HCT116 (cell line): ENCODE measurements around the gene RASGEF1B. TPM values are rescaled to one million over a fixed set of nuclear protein-coding genes. Genes with fewer than 3 reads are reported as not detected.

Experiments
- ATAC-seq: fragments of 200-7000 bp; cut with Tn5 transposase; 2 replicates; pipeline ENCODE4 v1.9.1; 2020; ENCODE audit warnings: mild to moderate bottlenecking, moderate library complexity
- BruUV-seq: library from RNA; stranded (reverse); fragments of 400-500 nt; replicated peaks from 2 replicates; lab custom pipeline; 2021; lab: Mats Ljungman, UMichigan
- CTCF ChIA-PET: fragments of 300-600 bp; sonication (Branson Sonifier 250); formaldehyde crosslinking; loops from one replicate; lab custom pipeline; 2021; ENCODE audit warnings: antibody characterized with exemption; lab: Charles Lee
- POLR2A ChIA-PET: fragments of 300-600, 350-600 bp; sonication (Branson Sonifier 250); formaldehyde crosslinking; loops from one replicate; lab custom pipeline; 2021; ENCODE audit warnings: antibody characterized with exemption; lab: Charles Lee
- RAD21 ChIA-PET, 2 experiments: fragments of 300-600 bp; sonication (Branson Sonifier 250); formaldehyde crosslinking; loops; one replicate each; lab custom pipeline; 2023; ENCODE audit warnings: low total read pairs in 2 of 2; ENCODE audit not compliant: uncharacterized antibody in 2 of 2, unreplicated experiment in 2 of 2, low non-redundant PET in 1 of 2; lab: Charles Lee
- DNase-seq: peaks from one replicate; pipeline ENCODE4 v3.0.0-alpha.2; 2010; ENCODE audit warnings: low read depth, low spot score
- H2AFZ ChIP-seq: fragments of 200-600 bp; shearing (Covaris generic), sonication (generic); 2 replicates; pipeline ENCODE4 v1.6.1; 2017; ENCODE audit warnings: low read depth, mixed run types, mixed read lengths, antibody characterized with exemption, low read length; ENCODE audit not compliant: poor library complexity, severe bottlenecking
- H3K27ac ChIP-seq: 2 replicates; pipeline ENCODE4 v1.5.1; 2012; ENCODE audit warnings: low read depth, low read length
- H3K27me3 ChIP-seq: fragments of 200-600 bp; sonication (generic); 2 replicates; pipeline ENCODE4 v1.6.1; 2016; ENCODE audit warnings: mixed run types, low read length, mixed read lengths; ENCODE audit not compliant: insufficient read depth
- H3K36me3 ChIP-seq, 2 experiments: fragments of 200-500 bp in 1 of 2; fragments of 200-600 bp in 1 of 2; sonication (Bioruptor generic) in 1 of 2; sonication (generic) in 1 of 2; 2 replicates each; pipeline versions ENCODE4 v1.5.1 to v1.6.1; 2014 to 2016; ENCODE audit warnings: low read length in 2 of 2, inconsistent platforms in 1 of 2, mixed read lengths in 1 of 2, mixed run types in 1 of 2; ENCODE audit not compliant: insufficient read depth in 2 of 2, control insufficient read depth in 1 of 2
- H3K4me1 ChIP-seq, 2 experiments: fragments of 200-600 bp in 1 of 2; sonication (generic) in 1 of 2; 2 replicates each; pipeline versions ENCODE4 v1.5.1 to v1.6.1; 2012 to 2017; ENCODE audit warnings: low read length in 2 of 2, inconsistent platforms in 1 of 2, mild to moderate bottlenecking in 1 of 2, mixed read lengths in 1 of 2, mixed run types in 1 of 2, moderate library complexity in 1 of 2; ENCODE audit not compliant: insufficient read depth in 2 of 2, control insufficient read depth in 1 of 2
- H3K4me2 ChIP-seq: fragments of 200-600 bp; sonication (generic); 2 replicates; pipeline ENCODE4 v1.6.1; 2017; ENCODE audit warnings: mixed run types, low read length, mixed read lengths
- H3K4me3 ChIP-seq, 2 experiments: fragments of 200-600 bp in 1 of 2; sonication (generic) in 1 of 2; replicated peaks in 1 of 2; 2 replicates each; pipeline ENCODE4 v1.5.1; 2011 to 2016; ENCODE audit warnings: low read length in 2 of 2, control low read depth in 1 of 2, low read depth in 1 of 2, mild to moderate bottlenecking in 1 of 2, mixed read lengths in 1 of 2, mixed run types in 1 of 2
- H3K79me2 ChIP-seq: fragments of 200-600 bp; sonication (generic); 2 replicates; pipeline ENCODE4 v1.6.1; 2017; ENCODE audit warnings: mild to moderate bottlenecking, mixed run types, low read length, moderate library complexity, mixed read lengths; ENCODE audit not compliant: insufficient read depth
- H3K9ac ChIP-seq: fragments of 200-600 bp; sonication (generic); 2 replicates; pipeline ENCODE4 v1.6.1; 2016; ENCODE audit warnings: low read length, mixed read lengths
- H3K9me2 ChIP-seq: fragments of 200-600 bp; sonication (generic), shearing (Covaris generic); 2 replicates; pipeline ENCODE4 v1.6.1; 2017; ENCODE audit warnings: mixed run types, mild to moderate bottlenecking, moderate library complexity; ENCODE audit not compliant: insufficient read depth
- H3K9me3 ChIP-seq, 2 experiments: fragments of 200-500 bp in 1 of 2; fragments of 200-600 bp in 1 of 2; sonication (Bioruptor generic) in 1 of 2; sonication (generic) in 1 of 2; 2 replicates each; pipeline ENCODE4 v1.6.1; 2014 to 2017; ENCODE audit warnings: low read length in 2 of 2, mixed read lengths in 2 of 2, inconsistent platforms in 1 of 2, low read depth in 1 of 2, mild to moderate bottlenecking in 1 of 2, mixed run types in 1 of 2, moderate library complexity in 1 of 2; ENCODE audit not compliant: control insufficient read depth in 1 of 2, insufficient read depth in 1 of 2
- H4K20me1 ChIP-seq: fragments of 200-600 bp; sonication (generic), shearing (Covaris generic); 2 replicates; pipeline ENCODE4 v1.6.1; 2017; ENCODE audit warnings: mixed run types, mild to moderate bottlenecking, moderate library complexity; ENCODE audit not compliant: insufficient read depth
- EGR1 ChIP-seq: IDR thresholded peaks from 2 replicates; pipeline ENCODE4 v1.6.1; 2012; ENCODE audit warnings: low read depth
- ELF1 ChIP-seq: IDR thresholded peaks from 2 replicates; pipeline ENCODE4 v1.6.1; 2012; ENCODE audit warnings: low read depth, borderline replicate concordance
- EZH2 ChIP-seq: fragments of 200-600 bp; sonication (generic); IDR thresholded peaks from 2 replicates; pipeline ENCODE4 v1.6.1; 2017; ENCODE audit warnings: antibody characterized with exemption, mixed run types
- EZH2phosphoT487 ChIP-seq: fragments of 200-600 bp; IDR thresholded peaks from 2 replicates; pipeline ENCODE4 v1.6.1; 2018; ENCODE audit warnings: antibody characterized with exemption, borderline replicate concordance
- FOSL1 ChIP-seq: IDR thresholded peaks from 2 replicates; pipeline ENCODE4 v1.6.1; 2012; ENCODE audit warnings: low read depth
- JUND ChIP-seq: IDR thresholded peaks from 2 replicates; pipeline ENCODE4 v1.6.1; 2012
- POLR2A ChIP-seq: IDR thresholded peaks from 2 replicates; pipeline ENCODE4 v1.7.0; 2011; ENCODE audit warnings: borderline replicate concordance; ENCODE audit not compliant: insufficient read depth, insufficient read length; ENCODE audit errors: extremely low read depth
- POLR2AphosphoS5 ChIP-seq: IDR thresholded peaks from 2 replicates; pipeline ENCODE4 v1.6.1; 2011; ENCODE audit warnings: mild to moderate bottlenecking, low read depth, low read length, moderate library complexity
- RAD21 ChIP-seq: IDR thresholded peaks from 2 replicates; pipeline ENCODE4 v1.6.1; 2012; ENCODE audit warnings: low read depth, mild to moderate bottlenecking
- SIN3A ChIP-seq: IDR thresholded peaks from 2 replicates; pipeline ENCODE4 v1.6.1; 2012; ENCODE audit warnings: low read depth
- SRF ChIP-seq: IDR thresholded peaks from 2 replicates; pipeline ENCODE4 v1.6.1; 2012; ENCODE audit warnings: low read depth
- TCF7L2 ChIP-seq: IDR thresholded peaks from 2 replicates; pipeline ENCODE4 v1.7.0; 2011; ENCODE audit warnings: borderline replicate concordance, inconsistent platforms; ENCODE audit not compliant: insufficient read depth, insufficient read length; ENCODE audit errors: extremely low read depth
- YY1 ChIP-seq: IDR thresholded peaks from 2 replicates; pipeline ENCODE4 v1.6.1; 2011; ENCODE audit warnings: low read length, low read depth, moderate library complexity, mild to moderate bottlenecking; ENCODE audit not compliant: insufficient replicate concordance; ENCODE audit errors: extremely low read depth
- ZFX ChIP-seq: fragments of 450-650 bp; IDR thresholded peaks from 2 replicates; pipeline ENCODE4 v1.6.1; 2017
- intact Hi-C: fragments of 100-400 bp; cut with micrococcal nuclease; formaldehyde crosslinking; loops from 2 replicates; pipeline ENCODE4 v1.10.0; 2022
- total RNA-seq: library from RNA; stranded (reverse); gene quantifications from one replicate; pipeline ENCODE4 v1.2.1, GENCODE V29; 2021; ENCODE audit not compliant: unreplicated experiment
- TF ChIP-seq, protein P1 (sequence below): IDR thresholded peaks from 2 replicates; pipeline ENCODE4 v1.6.1; 2012
- TF ChIP-seq, protein P2 (sequence below): IDR thresholded peaks from 2 replicates; pipeline ENCODE4 v1.6.1; 2011; ENCODE audit warnings: mild to moderate bottlenecking, low read length, moderate library complexity; ENCODE audit not compliant: insufficient replicate concordance; ENCODE audit errors: extremely low read depth
- TF ChIP-seq, protein P3 (sequence below): IDR thresholded peaks from 2 replicates; pipeline ENCODE4 v1.6.1; 2012

RASGEF1B gene
- total RNA-seq, 1 experiment from 2014 or later = 0.25 TPM

- DNase-seq (no peak), ATAC-seq (no peak)
- Histone ChIP-seq H3K79me2 (no peaks in the 10 kb centered on the region), H3K27ac (no peak overlapping the region), H3K4me1 (peaks cover 0 to 17% of the 10 kb centered on the region in 2 experiments; a peak in 2 of 4 replicates), H3K4me2 (no peak overlapping the region), H3K9ac (no peak overlapping the region), H3K9me2 (no peaks in the 10 kb centered on the region), H3K4me3 (no peak overlapping the region), H2AFZ (no peak overlapping the region), H4K20me1 (no peaks in the 10 kb centered on the region; the same call in 1 of the 2 replicates), H3K36me3 (no peaks in the 10 kb centered on the region), H3K27me3 (peaks cover 47% of the 10 kb centered on the region), H3K9me3 (no peaks in the 10 kb centered on the region)
- intact Hi-C loops = loop anchor here (5.0 to 10.0 kb wide), 2 partner anchors 799 to 886 kb away; no protein-coding TSS in a partner anchor
- RAD21 ChIA-PET = no interaction called here
- TF ChIP-seq EGR1 (no peak), SRF (no peak), POLR2A (no peak), RAD21 (no peak), ZFX (no peak), EZH2phosphoT487 (no peak), ELF1 (no peak), YY1 (no peak), JUND (no peak), TCF7L2 (no peak), POLR2AphosphoS5 (no peak)
- TF ChIP-seq, protein P1, sequence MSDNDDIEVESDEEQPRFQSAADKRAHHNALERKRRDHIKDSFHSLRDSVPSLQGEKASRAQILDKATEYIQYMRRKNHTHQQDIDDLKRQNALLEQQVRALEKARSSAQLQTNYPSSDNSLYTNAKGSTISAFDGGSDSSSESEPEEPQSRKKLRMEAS = no peak
- CTCF ChIA-PET = interaction anchor here (1.1 to 2.3 kb wide), 2 partner anchors 10 to 376 kb away, joined by 3 to 10 read pairs; no protein-coding TSS in a partner anchor
- POLR2A ChIA-PET = no interaction called here
- no TSS peak for BruUV-seq
Observed at GRCh38 chr4:81468678-81469077, 3.0 kb downstream of the RASGEF1B start.

- DNase-seq (no peak), ATAC-seq (no peak)
- ChIA-PET RAD21 (interaction anchor here (1.0 to 1.5 kb wide), 3 partner anchors 221 to 734 kb away, joined by 3 to 6 read pairs (median 4); no protein-coding TSS in a partner anchor), CTCF (interaction anchor here (0.6 to 2.9 kb wide), 18 partner anchors 9 to 893 kb away, joined by 3 to 31 read pairs (median 4); no protein-coding TSS in a partner anchor), POLR2A (interaction anchor here (0.7 kb wide), 1 partner anchor 377 kb away, joined by 4 read pairs; no protein-coding TSS in a partner anchor)
- Histone ChIP-seq H3K4me2 (no peak overlapping the region), H3K79me2 (no peaks in the 10 kb centered on the region), H3K9ac (no peak overlapping the region), H3K27ac (no peak overlapping the region), H3K9me2 (no peaks in the 10 kb centered on the region), H4K20me1 (no peaks in the 10 kb centered on the region; the same call in 1 of the 2 replicates), H3K4me1 (peaks cover 0 to 17% of the 10 kb centered on the region in 2 experiments; a peak in 2 of 4 replicates), H3K27me3 (peaks cover 44% of the 10 kb centered on the region), H2AFZ (no peak overlapping the region), H3K4me3 (no peak overlapping the region), H3K36me3 (no peaks in the 10 kb centered on the region), H3K9me3 (no peaks in the 10 kb centered on the region)
- BruUV-seq = no TSS peak
- intact Hi-C loops = loop anchor here (1.0 to 10.0 kb wide), 5 partner anchors 377 to 887 kb away; no protein-coding TSS in a partner anchor
- TF ChIP-seq YY1 = no peak
- TF ChIP-seq SIN3A = no peak
- no peak for TF ChIP-seq JUND
- TF ChIP-seq, protein P2, sequence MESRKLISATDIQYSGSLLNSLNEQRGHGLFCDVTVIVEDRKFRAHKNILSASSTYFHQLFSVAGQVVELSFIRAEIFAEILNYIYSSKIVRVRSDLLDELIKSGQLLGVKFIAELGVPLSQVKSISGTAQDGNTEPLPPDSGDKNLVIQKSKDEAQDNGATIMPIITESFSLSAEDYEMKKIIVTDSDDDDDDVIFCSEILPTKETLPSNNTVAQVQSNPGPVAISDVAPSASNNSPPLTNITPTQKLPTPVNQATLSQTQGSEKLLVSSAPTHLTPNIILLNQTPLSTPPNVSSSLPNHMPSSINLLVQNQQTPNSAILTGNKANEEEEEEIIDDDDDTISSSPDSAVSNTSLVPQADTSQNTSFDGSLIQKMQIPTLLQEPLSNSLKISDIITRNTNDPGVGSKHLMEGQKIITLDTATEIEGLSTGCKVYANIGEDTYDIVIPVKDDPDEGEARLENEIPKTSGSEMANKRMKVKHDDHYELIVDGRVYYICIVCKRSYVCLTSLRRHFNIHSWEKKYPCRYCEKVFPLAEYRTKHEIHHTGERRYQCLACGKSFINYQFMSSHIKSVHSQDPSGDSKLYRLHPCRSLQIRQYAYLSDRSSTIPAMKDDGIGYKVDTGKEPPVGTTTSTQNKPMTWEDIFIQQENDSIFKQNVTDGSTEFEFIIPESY = no peak
- TF ChIP-seq, protein P3, sequence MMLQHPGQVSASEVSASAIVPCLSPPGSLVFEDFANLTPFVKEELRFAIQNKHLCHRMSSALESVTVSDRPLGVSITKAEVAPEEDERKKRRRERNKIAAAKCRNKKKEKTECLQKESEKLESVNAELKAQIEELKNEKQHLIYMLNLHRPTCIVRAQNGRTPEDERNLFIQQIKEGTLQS = no peak
- no peak for TF ChIP-seq FOSL1
- TF ChIP-seq EZH2 = no peak
- no peak for TF ChIP-seq EGR1
Observed at GRCh38 chr4:81467672-81467964, 4.1 kb downstream of the RASGEF1B start.
